CD4-positive, alpha-beta T cell treated with Interleukin-17A for 1 hour (primary cell): Measurements from ENCODE around the gene P2RY6.

Source experiments
- DNase-seq: peaks from one replicate; pipeline ENCODE4 v3.0.0-alpha.2; 2020

Gene P2RY6

DNA sequence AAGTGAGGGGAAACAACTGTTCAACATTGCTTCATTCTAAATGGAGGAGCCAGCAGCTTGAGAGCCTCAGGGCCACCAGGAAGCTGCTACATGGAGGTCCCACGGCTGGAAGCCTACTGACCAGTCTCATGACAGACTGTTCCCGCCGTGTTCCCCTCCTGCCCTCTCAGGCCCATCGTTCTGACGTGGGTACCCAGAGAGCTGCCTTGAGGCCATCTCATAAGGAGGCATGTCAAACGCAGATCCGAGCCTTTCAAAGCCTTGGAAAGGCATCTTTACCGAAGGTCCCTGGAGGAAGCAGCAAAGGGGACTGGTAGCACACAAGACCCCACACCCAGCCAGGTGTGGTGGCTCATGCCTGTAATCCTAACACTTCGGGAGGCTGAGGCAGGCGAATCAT lies 27.6 kb downstream of the P2RY6 start:
- no peak for DNase-seq

DNA sequence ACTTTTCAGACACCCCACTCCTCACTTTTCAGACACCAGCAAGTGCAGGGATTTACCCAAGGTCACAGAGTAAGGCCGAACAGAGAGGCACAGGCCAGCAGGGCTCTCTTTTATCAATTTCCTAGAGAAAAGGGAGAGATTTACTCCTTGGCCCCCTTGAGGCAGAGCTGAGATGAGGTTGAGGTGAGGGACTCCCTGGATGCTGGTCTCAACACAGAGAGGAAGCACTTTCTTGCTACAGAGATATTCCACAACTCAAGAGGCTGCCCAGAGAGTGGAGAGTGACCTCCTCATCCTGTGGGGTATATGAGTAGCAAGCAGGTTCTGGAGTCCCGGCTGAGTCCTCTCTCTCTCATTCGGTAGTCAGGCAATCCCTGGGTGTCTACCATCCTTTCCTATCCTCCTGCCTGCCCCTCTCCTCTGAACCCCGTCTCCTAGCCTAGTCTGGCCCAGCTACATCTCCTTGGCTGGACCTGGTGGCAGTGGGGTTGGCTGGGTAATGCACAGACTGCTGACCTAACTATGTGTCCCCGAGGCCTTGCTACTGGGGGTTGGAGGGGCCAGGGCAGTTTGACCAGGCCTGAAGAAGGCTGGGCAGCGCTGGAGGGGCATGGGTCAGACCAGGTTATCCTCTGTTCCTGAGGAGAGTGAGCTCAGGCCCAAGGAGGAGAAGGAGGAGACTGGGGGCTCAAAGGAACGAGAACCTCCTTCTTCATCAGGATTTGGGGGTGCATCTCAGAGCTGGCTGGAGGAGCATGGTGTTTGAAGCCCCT lies 34.1 kb downstream of the P2RY6 start:
- no peak for DNase-seq

- DNase-seq, result no peak
Observed at GRCh38 chr11:73306977-73307322, 34.8 kb downstream of the P2RY6 start.

- peak; percentile 89 for DNase-seq
Observed at GRCh38 chr11:73307323-73308002, 35.3 kb downstream of the P2RY6 start.

GRCh38 chr11:73308003-73308960 lies 36.1 kb downstream of the P2RY6 start, which contains the start of gene ARHGEF17:
Gene ARHGEF17 (plus strand): TSS chr11:73308276. CDS start chr11:73308639, 363 bp downstream.
- peak; percentile 44 for DNase-seq

DNA sequence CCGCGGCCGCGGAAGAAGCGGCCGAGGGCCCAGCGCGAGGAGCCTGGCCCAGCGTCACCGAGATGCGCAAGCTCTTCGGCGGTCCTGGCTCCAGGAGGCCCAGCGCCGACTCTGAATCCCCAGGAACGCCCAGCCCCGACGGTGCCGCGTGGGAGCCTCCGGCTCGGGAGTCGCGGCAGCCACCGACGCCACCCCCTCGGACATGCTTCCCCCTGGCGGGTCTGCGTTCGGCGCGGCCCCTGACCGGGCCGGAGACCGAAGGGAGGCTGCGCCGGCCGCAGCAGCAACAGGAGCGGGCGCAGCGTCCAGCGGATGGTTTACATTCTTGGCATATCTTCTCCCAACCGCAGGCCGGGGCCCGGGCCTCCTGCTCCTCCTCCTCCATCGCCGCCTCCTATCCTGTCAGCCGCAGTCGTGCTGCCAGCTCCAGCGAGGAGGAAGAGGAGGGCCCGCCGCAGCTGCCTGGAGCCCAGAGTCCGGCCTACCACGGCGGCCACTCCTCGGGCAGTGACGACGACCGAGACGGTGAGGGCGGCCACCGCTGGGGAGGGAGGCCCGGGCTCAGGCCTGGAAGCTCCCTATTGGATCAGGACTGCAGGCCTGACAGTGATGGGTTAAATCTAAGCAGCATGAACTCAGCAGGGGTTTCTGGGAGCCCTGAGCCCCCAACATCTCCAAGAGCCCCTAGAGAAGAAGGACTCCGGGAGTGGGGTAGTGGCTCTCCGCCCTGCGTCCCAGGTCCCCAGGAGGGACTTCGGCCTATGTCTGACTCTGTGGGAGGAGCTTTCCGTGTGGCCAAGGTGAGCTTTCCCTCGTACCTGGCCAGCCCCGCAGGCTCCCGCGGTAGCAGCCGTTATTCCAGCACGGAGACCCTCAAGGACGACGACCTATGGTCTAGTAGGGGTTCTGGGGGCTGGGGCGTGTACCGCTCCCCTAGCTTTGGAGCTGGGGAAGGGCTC lies 37.1 kb downstream of the P2RY6 start:
- DNase-seq, result no peak

DNA sequence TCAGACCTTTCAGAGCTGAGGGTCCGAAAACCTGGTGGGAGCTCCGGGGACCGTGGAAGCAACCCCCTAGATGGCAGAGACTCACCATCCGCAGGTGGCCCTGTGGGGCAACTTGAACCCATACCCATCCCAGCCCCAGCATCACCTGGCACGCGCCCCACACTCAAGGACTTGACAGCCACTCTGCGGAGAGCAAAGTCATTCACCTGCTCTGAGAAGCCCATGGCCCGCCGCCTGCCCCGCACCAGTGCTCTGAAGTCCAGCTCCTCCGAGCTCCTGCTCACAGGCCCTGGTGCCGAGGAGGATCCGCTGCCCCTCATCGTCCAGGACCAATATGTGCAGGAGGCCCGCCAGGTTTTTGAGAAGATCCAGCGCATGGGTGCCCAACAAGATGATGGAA lies 37.9 kb downstream of the P2RY6 start:
- no peak for DNase-seq

DNA sequence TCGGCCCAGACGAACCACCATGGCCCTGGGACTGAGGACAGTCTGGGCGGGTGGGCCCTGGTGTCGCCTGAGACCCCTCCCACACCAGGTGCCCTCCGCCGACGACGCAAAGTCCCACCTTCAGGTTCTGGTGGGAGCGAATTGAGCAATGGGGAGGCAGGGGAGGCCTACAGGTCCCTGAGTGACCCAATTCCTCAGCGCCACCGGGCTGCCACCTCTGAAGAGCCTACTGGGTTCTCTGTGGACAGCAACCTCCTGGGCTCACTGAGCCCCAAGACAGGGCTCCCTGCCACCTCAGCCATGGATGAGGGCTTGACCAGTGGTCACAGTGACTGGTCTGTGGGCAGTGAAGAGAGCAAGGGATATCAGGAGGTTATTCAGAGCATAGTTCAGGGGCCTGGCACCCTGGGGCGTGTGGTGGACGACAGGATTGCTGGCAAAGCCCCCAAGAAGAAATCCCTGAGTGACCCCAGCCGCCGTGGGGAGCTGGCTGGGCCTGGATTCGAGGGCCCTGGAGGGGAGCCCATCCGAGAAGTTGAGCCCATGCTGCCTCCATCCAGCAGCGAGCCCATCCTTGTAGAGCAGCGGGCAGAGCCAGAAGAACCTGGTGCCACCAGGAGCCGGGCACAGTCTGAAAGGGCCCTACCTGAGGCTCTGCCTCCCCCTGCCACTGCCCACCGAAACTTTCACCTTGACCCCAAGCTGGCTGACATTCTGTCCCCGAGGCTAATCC lies 38.7 kb downstream of the P2RY6 start:
- no peak for DNase-seq

- no peak for DNase-seq
Observed at GRCh38 chr11:73311394-73311869, 39.3 kb downstream of the P2RY6 start.

- DNase-seq, result no peak
Observed at GRCh38 chr11:73312036-73312435, 39.9 kb downstream of the P2RY6 start.

DNA sequence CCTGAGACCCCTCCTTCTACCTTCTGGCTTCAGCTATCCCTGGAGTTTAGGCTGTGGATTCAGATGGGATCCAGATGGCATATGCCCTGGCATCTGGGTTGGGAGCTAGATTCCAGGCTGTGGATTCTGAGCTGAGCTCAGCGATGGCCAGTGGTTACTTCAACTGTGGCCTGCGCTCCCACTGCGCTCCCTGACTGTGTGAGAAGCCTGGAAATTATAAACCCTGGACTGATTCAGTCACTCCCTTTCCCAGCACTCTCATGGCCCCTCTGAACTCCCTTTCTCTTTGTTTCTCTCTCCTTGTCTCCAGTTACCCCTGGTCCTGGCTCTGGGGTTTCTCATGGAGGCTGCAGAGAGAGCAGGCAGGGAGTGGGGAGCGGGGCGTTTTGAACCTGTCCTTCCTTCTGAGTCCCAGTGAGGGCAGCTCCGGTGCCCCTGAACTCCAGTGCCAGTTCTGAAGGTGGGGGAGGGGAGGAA lies 40.8 kb downstream of the P2RY6 start:
- DNase-seq, result no peak

- no peak for DNase-seq
Observed at GRCh38 chr11:73313652-73314051, 41.5 kb downstream of the P2RY6 start.

DNA sequence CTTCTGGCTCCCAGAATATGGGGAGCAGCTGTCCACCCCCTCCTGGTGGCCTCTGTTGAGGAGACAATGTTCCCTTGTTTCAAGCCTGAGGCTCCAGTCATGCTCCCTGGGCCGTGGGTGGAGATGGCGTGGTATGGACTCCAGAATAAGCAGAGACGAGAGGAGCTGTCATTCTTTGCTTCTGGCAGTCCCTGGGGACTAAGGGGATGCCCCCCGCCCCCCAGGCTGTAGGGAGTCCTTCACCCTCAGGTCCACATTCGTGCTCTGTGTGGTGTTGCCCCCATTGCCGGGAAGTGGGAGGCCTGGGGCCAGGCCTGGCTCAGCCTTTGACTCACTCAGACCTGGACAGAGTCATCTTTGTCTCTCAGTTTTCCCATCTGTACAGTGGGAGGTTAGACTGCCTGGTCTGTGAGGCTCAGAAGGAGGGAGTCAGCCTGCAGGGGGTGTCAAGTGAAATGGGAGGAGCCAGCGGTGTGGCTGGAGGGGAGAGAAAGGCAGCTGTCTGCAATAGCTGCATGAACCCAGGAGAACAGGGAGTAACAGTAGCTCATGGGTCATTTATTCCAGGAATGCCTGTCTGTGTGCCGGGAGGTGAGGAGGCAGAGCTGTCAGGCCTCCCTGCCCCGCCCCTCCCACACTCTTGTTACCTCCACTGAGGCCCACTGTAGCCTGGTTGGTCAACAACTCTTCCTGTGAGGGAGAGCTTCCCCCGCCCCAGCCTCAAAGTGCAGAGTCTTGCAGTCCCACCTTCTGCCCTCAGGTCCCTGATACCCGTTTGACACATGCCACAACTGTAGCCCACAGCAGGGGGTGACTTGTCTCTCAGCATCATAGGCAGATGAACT lies 42.2 kb downstream of the P2RY6 start:
- no peak for DNase-seq

DNA sequence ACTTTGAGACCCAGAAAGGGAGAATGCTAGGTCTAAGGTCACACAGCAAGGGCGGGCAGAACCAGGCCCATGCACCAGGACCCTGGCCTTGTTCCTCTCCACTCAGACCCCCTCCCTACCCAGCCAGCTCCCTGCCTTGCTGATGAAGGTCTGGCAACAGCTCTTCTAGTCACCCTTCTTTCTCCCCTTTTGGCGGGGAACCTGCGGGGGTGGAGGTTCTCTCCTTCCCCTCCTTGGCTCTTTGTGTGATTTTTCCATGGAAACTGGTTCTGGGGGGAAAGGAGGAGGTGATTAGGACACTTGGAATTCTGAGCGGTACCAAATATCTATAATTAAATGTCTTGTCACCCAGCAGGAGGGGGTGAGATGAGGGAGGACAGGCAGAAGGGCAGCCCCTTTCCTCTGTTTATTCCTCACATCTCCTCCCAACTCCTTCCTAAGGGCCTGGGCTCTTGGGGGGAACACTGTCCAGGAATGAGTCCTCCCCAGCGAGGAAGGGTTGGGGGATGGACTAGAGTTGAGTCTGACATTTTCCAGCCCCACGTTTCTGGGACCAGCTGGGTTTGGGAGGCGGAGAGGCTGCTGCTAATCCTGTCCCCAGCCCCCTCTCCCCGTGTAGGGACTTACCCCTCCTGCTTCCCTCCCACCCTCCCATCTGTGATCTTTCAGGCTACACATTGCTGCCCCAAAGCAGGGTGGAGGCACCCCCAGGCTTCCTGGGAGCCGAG lies 43.3 kb downstream of the P2RY6 start:
- DNase-seq, result no peak

- DNase-seq, result no peak
Observed at GRCh38 chr11:73316422-73316821, 44.3 kb downstream of the P2RY6 start.

GRCh38 chr11:73317373-73317772 lies 45.2 kb downstream of the P2RY6 start:
- no peak for DNase-seq

GRCh38 chr11:73317803-73318202 lies 45.7 kb downstream of the P2RY6 start:
- no peak for DNase-seq

DNA sequence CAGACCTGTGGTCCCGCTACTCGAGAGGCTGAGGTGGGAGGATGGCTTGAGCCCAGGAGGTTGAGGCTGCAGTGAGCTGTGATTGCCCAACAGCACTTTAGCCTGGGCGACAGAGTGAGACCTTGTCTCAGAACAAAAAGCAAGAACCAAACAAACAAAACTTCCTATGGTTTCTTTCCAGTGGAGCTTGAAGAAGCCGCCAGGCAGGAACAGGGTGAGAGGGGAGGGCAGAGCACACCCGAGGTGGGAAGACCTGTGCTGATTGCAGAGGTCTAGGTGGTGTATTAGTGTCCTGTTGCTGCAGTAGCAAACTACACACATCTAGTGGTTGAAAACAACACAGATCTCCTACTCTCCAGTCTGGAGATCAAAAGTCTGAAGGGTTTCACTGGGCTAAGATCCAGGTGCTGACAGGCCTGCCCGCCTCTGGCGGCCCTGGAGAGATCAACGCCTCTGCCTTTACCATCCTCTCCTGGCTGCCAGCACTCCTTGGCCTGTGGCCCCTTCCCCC lies 46.4 kb downstream of the P2RY6 start:
- DNase-seq, result no peak
